Fibroblast of the aortic adventitia (primary cell): ENCODE measurements around the gene PIK3R1. TPM values are rescaled to one million over a fixed set of nuclear protein-coding genes. Genes with fewer than 3 reads are reported as not detected.

Experiments used
- DNase-seq: peaks from one replicate; pipeline ENCODE4 v3.0.0-alpha.2; 2010; ENCODE audit warnings: low read depth
- H3K4me3 ChIP-seq: 2 replicates; pipeline ENCODE4 v1.5.1; 2011; ENCODE audit warnings: low read depth, mild to moderate bottlenecking, control low read depth, low read length, moderate library complexity
- CTCF ChIP-seq: IDR thresholded peaks from 2 replicates; pipeline ENCODE4 v1.5.1; 2011; ENCODE audit warnings: mild to moderate bottlenecking, low read length, control low read depth, inconsistent platforms; ENCODE audit not compliant: insufficient read depth
- total RNA-seq: library from RNA; depleted of rRNA; stranded (reverse); fragments of >200 nt; gene quantifications from 2 replicates; pipeline ENCODE4 v1.2.3, GENCODE V29; 2012; ENCODE audit warnings: low replicate concordance

PIK3R1 gene
- total RNA-seq, 1 donor: 45.1 TPM

GRCh38 chr5:68214482-68215207 lies 911 bp upstream of the PIK3R1 start:
- TF ChIP-seq CTCF: no peak
- peak; percentile 28 for DNase-seq
- H3K4me3 ChIP-seq: peak overlapping the region; percentile 71

GRCh38 chr5:68215898-68216244 lies 315 bp downstream of the PIK3R1 start:
- peak overlapping the region; percentile 92 for H3K4me3 ChIP-seq

GRCh38 chr5:68216245-68217046 lies 890 bp downstream of the PIK3R1 start:
- H3K4me3 ChIP-seq: peak overlapping the region; percentile 92
- no peak for TF ChIP-seq CTCF
- peak; percentile 46 for DNase-seq

More at GRCh38 chr5:68215898-68216244, 315 bp downstream of the PIK3R1 start:
- no peak for TF ChIP-seq CTCF
- DNase-seq: no peak

- peak overlapping the region; percentile 92 for H3K4me3 ChIP-seq
- peak; percentile 37 for DNase-seq
- TF ChIP-seq CTCF: no peak
Measured at GRCh38 chr5:68217047-68217355, 1.4 kb downstream of the PIK3R1 start.

- DNase-seq: peak; percentile 53
- no peak for TF ChIP-seq CTCF
- peak overlapping the region; percentile 92 for H3K4me3 ChIP-seq
Measured at GRCh38 chr5:68217528-68217927, 2.0 kb downstream of the PIK3R1 start.

- TF ChIP-seq CTCF: no peak
- no peak for DNase-seq
- H3K4me3 ChIP-seq: peak overlapping the region; percentile 45
Measured at GRCh38 chr5:68219161-68219816, 3.7 kb downstream of the PIK3R1 start.
